GM12865 (cell line): ENCODE data around the gene SLC33A1.

Experiments
- DNase-seq: peaks from one replicate; pipeline ENCODE4 v3.0.0; 2010; ENCODE audit warnings: low read depth
- H3K4me3 ChIP-seq: 2 replicates; pipeline ENCODE4 v1.5.1; 2011; ENCODE audit warnings: mild to moderate bottlenecking, low read depth, low read length, control low read depth
- TF ChIP-seq, protein P1 (sequence below): IDR thresholded peaks from 2 replicates; pipeline ENCODE4 v1.5.1; 2011; ENCODE audit warnings: low read length, control low read depth, low read depth, inconsistent platforms; ENCODE audit not compliant: insufficient read depth; ENCODE audit errors: missing control alignments

Gene SLC33A1

DNA sequence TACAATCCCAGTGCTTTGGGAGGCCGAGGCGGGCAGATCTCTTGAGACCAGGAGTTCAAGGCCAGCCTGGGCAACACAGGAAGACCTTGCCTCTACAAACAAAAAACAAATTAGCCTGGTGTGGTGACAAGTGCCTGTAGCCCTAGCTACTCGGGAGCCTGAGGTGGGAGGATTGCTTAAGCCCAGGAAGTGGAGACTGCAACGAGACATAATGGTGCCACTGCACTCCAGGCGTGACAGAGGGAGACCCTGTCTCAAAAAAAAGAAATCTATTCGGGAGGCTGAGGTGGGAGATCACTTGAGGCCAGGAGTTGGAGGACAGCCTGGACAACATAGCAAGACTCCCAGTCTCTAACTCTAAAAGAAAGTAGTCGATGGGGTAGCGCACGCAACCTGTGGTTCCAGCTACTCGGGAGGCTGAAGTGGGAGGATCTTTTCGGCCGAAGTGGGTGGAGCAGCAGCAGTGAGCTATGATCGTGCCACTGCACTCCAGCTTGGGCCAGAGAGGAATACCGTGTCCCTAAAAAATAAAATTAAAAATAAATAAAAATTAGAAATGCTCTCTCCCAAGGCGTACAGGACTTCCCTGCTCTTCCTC is 48.9 kb downstream of the SLC33A1 start:
- H3K4me3 ChIP-seq = peak overlapping the region; percentile 73
- no peak for DNase-seq
- TF ChIP-seq, protein P1, sequence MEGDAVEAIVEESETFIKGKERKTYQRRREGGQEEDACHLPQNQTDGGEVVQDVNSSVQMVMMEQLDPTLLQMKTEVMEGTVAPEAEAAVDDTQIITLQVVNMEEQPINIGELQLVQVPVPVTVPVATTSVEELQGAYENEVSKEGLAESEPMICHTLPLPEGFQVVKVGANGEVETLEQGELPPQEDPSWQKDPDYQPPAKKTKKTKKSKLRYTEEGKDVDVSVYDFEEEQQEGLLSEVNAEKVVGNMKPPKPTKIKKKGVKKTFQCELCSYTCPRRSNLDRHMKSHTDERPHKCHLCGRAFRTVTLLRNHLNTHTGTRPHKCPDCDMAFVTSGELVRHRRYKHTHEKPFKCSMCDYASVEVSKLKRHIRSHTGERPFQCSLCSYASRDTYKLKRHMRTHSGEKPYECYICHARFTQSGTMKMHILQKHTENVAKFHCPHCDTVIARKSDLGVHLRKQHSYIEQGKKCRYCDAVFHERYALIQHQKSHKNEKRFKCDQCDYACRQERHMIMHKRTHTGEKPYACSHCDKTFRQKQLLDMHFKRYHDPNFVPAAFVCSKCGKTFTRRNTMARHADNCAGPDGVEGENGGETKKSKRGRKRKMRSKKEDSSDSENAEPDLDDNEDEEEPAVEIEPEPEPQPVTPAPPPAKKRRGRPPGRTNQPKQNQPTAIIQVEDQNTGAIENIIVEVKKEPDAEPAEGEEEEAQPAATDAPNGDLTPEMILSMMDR = no peak

DNA sequence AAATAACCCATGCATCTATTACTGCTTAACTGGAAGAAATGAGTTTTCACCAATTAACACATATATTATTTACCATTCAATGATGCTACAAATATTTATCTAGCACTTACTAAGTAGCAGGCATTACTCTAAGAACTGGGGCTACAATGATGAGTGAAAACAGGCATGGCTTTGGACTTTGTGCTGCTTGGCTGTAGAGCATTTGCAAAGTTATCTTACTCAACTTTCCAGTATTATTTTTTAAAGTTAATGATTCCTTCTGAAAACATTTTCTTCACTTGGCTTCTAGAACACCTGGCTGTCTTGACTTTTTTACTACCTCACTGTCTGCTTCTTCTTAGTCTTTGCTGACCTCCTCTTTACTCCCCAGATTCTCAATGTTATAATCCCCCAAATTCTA is 49.9 kb downstream of the SLC33A1 start:
- TF ChIP-seq, protein P1 = no peak
- H3K4me3 ChIP-seq = no peak overlapping the region
- no peak for DNase-seq

DNA sequence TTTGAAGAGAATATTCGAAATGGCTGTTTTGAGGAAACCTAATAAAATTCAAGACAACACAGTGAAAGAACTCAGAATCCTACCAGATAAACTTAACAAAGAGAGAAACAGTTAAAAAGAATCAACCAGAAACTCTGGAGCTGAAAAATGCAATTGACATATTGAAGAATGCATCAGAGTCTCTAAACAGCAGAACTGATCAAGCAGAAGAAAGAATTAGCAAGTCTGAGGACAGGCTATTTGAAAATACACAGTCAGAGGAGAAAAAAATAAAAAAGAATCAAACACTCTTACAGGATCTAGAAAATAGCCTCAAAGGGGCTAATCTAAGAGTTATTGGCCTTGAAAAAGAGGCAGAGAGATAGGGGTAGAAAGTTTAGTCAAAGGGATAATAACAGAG is 61.7 kb downstream of the SLC33A1 start:
- no peak for DNase-seq
- no peak overlapping the region for H3K4me3 ChIP-seq
- TF ChIP-seq, protein P1 = no peak

DNA sequence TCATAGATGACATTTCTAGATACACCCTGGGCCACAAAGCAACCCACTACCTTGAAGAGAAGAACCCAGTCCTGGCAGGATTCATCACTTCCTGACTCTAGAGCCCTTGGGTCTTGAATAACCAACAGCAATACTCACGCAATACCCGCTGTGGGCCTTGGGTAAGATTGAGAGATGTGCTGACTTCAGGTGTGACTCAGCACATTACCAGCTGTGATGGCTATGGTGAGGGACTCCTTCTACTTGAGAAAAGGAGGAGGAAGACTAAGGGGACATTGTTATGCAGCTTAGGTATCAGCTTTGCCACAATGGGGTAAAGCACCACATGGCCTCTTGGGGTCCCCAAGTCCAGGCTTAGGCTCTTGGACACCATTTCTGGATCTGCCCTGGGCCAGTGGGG is 63.0 kb downstream of the SLC33A1 start:
- no peak overlapping the region for H3K4me3 ChIP-seq
- peak; percentile 10 for DNase-seq
- TF ChIP-seq, protein P1 = no peak

DNA sequence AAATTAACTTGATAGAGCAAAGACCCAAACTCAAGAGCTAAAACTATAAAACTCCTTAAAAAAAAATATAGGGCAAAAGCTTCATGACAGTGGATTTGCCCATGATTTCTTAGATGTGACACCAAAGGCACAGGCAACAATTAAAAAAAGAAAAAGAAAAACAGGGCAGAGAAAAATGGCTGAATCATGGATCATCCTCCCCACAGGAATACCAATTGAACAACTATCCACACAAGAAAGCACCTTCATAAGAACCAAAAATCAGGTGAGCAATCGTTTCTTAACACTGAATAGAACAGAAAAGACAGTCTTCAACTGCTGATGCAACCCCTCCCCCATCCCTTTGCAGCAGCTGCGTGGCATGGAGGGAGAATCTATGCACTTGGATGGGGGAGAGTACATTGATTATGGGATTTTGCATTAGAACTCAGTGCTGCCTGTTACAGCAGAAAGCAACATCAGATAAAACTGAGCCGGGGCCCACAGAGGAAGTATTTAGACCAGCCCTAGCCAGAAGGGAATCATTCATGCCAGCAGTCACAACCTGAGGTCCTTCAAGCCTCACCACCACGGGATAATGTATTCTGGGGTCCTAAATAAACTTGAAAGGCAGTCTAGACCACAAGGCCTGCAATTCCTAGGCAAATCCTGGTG is 63.8 kb downstream of the SLC33A1 start:
- no peak overlapping the region for H3K4me3 ChIP-seq
- TF ChIP-seq, protein P1 = no peak
- DNase-seq = no peak

DNA sequence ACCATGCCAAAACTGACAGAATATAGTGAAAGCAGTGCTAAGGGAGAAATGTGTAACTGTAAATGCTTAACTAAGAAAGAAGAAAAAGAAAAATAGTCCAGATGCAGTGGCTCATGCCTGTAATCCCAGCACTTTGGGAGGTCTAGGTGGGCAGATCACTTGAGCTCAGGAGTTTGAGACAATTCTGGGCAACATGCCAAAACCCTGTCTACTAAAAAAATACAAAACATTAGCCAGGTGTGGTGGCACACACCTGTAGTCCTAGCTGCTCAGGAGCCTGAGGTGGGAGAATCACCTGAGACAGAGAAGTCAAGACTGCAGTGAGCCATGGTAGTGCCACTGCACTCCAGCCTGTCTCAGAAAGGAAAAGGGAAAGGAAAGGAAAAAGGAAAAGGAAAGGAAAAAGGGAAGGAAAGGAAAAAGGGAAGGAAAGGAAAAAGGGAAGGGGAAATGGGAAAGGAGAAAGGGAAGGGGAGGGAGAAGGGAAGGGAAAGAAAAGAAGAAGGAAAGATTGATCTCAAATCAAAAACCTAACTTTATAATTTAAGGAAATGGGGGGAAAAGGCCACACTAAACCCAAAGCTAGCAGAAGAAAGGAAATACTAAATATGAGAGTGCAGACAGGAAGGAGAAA is 68.4 kb downstream of the SLC33A1 start:
- no peak for DNase-seq
- TF ChIP-seq, protein P1 = no peak
- no peak overlapping the region for H3K4me3 ChIP-seq

DNA sequence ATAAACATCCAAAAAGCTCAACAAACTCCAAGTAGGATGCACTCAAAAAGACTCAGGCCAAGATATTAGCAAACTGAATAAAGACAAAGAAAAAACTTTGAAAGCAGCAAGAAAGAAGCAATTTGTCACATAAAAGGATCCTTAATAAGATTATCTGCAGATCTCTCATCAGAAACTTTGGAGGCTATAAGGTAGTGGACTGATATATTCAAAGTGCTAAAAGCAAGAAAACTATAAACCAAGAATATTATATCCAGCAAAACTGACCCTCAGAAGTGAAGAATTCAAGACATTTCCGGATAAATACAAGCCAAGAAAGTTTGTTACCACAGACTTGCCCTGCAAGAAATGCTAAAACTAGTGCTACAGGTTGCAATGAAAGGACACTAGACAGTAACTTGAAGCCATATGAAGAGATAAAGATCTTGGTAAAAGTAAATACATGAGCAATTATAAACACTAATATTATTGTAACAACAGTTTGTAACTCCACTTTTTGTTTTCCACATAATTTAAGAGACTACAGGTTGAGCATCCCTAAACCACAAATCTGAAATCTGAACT is 71.8 kb downstream of the SLC33A1 start:
- no peak for DNase-seq
- TF ChIP-seq, protein P1 = no peak
- no peak overlapping the region for H3K4me3 ChIP-seq
